DND-41 (cell line): ENCODE results near the gene GADD45GIP1.

ENCODE experiments used
- ATAC-seq: fragments of 200-7000 bp; cut with Tn5 transposase; 3 replicates; pipeline ENCODE4 v1.9.1; 2021; ENCODE audit warnings: low read depth; ENCODE audit not compliant: insufficient read depth
- DNase-seq: peaks from one replicate; pipeline ENCODE4 v3.0.0-alpha.2; 2020
- H2AFZ ChIP-seq: 2 replicates; pipeline ENCODE4 v1.6.0; 2012; ENCODE audit warnings: low read depth, low read length
- H3K27ac ChIP-seq: 2 replicates; pipeline ENCODE4 v1.5.1; 2012; ENCODE audit warnings: low read length, inconsistent platforms
- H3K27me3 ChIP-seq: fragments of 200-600 bp; sonication (generic); 2 replicates; pipeline ENCODE4 v1.6.0; 2012; ENCODE audit warnings: low read length, mild to moderate bottlenecking, inconsistent platforms; ENCODE audit not compliant: insufficient read depth, poor library complexity
- H3K36me3 ChIP-seq: 2 replicates; pipeline ENCODE4 v1.5.1; 2012; ENCODE audit warnings: low read length, inconsistent platforms; ENCODE audit not compliant: insufficient read depth
- H3K4me1 ChIP-seq: 2 replicates; pipeline ENCODE4 v1.5.1; 2012; ENCODE audit warnings: mild to moderate bottlenecking, low read length; ENCODE audit not compliant: insufficient read depth
- H3K4me2 ChIP-seq: 2 replicates; pipeline ENCODE4 v1.6.0; 2012; ENCODE audit warnings: mild to moderate bottlenecking, moderate library complexity, low read length, inconsistent platforms; ENCODE audit not compliant: insufficient read depth
- H3K4me3 ChIP-seq, 2 experiments: fragments of 200-600 bp in 1 of 2; shearing (Covaris generic) in 1 of 2; 2 replicates each; pipeline ENCODE4 v1.5.1; 2012 to 2016; ENCODE audit warnings: inconsistent platforms in 2 of 2, low read length in 2 of 2, mild to moderate bottlenecking in 2 of 2, low read depth in 1 of 2, moderate library complexity in 1 of 2
- H3K79me2 ChIP-seq: 2 replicates; pipeline ENCODE4 v1.6.0; 2012; ENCODE audit warnings: low read length, inconsistent platforms; ENCODE audit not compliant: insufficient read depth
- H3K9ac ChIP-seq: 2 replicates; pipeline ENCODE4 v1.6.0; 2012; ENCODE audit warnings: low read depth, mild to moderate bottlenecking, inconsistent platforms, low read length, moderate library complexity
- H3K9me3 ChIP-seq: 2 replicates; pipeline ENCODE4 v1.5.1; 2012; ENCODE audit warnings: low read length, moderate library complexity, mild to moderate bottlenecking, inconsistent platforms; ENCODE audit not compliant: insufficient read depth, severe bottlenecking
- H4K20me1 ChIP-seq: 2 replicates; pipeline ENCODE4 v1.6.0; 2012; ENCODE audit warnings: low read length; ENCODE audit not compliant: insufficient read depth
- CTCF ChIP-seq: IDR thresholded peaks from 2 replicates; pipeline ENCODE4 v1.5.1; 2012; ENCODE audit warnings: borderline replicate concordance, low read length, moderate library complexity, mild to moderate bottlenecking; ENCODE audit not compliant: poor library complexity, severe bottlenecking; ENCODE audit errors: extremely low read depth
- EZH2 ChIP-seq: IDR thresholded peaks from 3 replicates; pipeline ENCODE4 v1.6.1; 2012; ENCODE audit warnings: borderline replicate concordance, low read depth, mild to moderate bottlenecking, moderate library complexity, low read length, inconsistent platforms; ENCODE audit not compliant: severe bottlenecking

The GADD45GIP1 gene

GRCh38 chr19:12984683-12985048, 27.6 kb upstream of the GADD45GIP1 start:
- peak; percentile 17 for DNase-seq
- no peaks in the 10 kb centered on the region for H4K20me1 ChIP-seq
- H2AFZ ChIP-seq: no peak overlapping the region
- ATAC-seq: no peak
- H3K27me3 ChIP-seq: peaks cover 4% of the 10 kb centered on the region
- H3K9me3 ChIP-seq: no peaks in the 10 kb centered on the region
- H3K79me2 ChIP-seq: no peaks in the 10 kb centered on the region
- H3K4me2 ChIP-seq: no peak overlapping the region
- H3K4me3 ChIP-seq: no peak overlapping the region
- TF ChIP-seq EZH2 (no peak), CTCF (no peak)
- no peaks in the 10 kb centered on the region for H3K36me3 ChIP-seq
- H3K27ac ChIP-seq: no peak overlapping the region
- peaks cover 9% of the 10 kb centered on the region for H3K4me1 ChIP-seq
- H3K9ac ChIP-seq: no peak overlapping the region

GRCh38 chr19:12984143-12984627, 27.2 kb upstream of the GADD45GIP1 start:
- no peaks in the 10 kb centered on the region for H3K79me2 ChIP-seq
- DNase-seq (no peak), ATAC-seq (no peak)
- no peak overlapping the region for H2AFZ ChIP-seq
- H3K4me2 ChIP-seq: no peak overlapping the region
- H3K4me3 ChIP-seq: no peak overlapping the region
- H3K36me3 ChIP-seq: no peaks in the 10 kb centered on the region
- no peaks in the 10 kb centered on the region for H3K9me3 ChIP-seq
- peaks cover 9% of the 10 kb centered on the region for H3K4me1 ChIP-seq
- TF ChIP-seq EZH2 (no peak), CTCF (no peak)
- H3K27ac ChIP-seq: no peak overlapping the region
- peaks cover 4% of the 10 kb centered on the region for H3K27me3 ChIP-seq
- no peaks in the 10 kb centered on the region for H4K20me1 ChIP-seq
- no peak overlapping the region for H3K9ac ChIP-seq

GRCh38 chr19:12983542-12984142, 26.6 kb upstream of the GADD45GIP1 start:
- H3K27me3 ChIP-seq: peaks cover 4% of the 10 kb centered on the region
- H4K20me1 ChIP-seq: no peaks in the 10 kb centered on the region
- TF ChIP-seq CTCF (peak; percentile 95), EZH2 (no peak)
- H2AFZ ChIP-seq: peak overlapping the region; percentile 65
- H3K4me2 ChIP-seq: peak overlapping the region; percentile 77
- H3K9me3 ChIP-seq: no peaks in the 10 kb centered on the region
- H3K27ac ChIP-seq: no peak overlapping the region
- no peaks in the 10 kb centered on the region for H3K36me3 ChIP-seq
- peak overlapping the region; percentile 44 for H3K9ac ChIP-seq
- ATAC-seq: peak; percentile 80
- peak; percentile 82 for DNase-seq
- H3K79me2 ChIP-seq: no peaks in the 10 kb centered on the region
- peak overlapping the region in 1 of 2 experiments; percentile 55; a peak in 3 of 4 replicates for H3K4me3 ChIP-seq
- H3K4me1 ChIP-seq: peaks cover 9% of the 10 kb centered on the region
